GM13976 (cell line): ENCODE data around the gene DDX27.

ENCODE experiments used
- DNase-seq: peaks from one replicate; pipeline ENCODE4 v3.0.0; 2012; ENCODE audit warnings: low spot score
- CTCF ChIP-seq: IDR thresholded peaks from 2 replicates; pipeline ENCODE4 v1.5.1; 2012; ENCODE audit warnings: borderline replicate concordance, mild to moderate bottlenecking; ENCODE audit not compliant: insufficient read depth; ENCODE audit errors: extremely low read depth, missing control alignments, control extremely low read depth
- in situ Hi-C: fragments of 300-500 bp; cut with MboI; formaldehyde crosslinking; loops from one replicate; pipeline ENCODE4 v1.12.0; 2022; ENCODE audit warnings: low sequenced_read_pairs, mixed read lengths, inconsistent platforms; ENCODE audit not compliant: unreplicated experiment

The DDX27 gene

DNA sequence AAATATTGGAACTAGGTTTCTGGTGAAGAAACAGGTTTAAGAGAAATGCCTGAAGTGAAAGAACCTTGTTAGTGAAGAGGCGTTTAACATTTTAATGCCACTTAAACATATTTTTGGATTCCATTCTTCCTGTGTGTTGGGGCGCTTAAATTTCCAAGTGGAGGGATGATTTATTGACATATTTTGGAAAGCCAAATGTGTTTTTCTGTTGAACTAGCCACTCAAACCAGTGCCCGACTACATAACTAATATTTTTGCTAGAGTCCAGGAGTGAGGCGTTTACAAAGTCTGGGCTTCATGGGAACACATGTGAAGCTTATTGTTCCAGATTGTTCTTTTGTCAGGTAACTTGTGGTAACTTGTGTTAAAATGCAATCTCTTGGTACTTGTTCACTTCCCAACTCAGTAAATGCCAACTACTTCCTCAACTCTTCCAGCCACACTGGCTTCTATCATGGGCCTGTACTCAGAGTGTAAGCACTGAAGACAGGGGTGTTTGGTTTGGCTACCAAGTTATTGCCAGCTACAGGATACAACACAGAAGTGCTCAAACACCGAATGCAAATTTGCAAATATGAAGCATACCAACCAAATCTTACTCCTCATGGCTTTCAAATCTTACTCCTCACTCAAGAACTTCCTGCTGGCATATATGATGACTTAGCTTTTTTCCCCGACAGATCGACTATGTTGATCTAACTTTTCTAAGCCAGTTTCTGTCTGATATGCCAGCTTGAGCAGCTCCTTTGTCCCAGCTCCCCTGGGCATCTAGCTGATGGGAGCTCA lies 60.7 kb downstream of the DDX27 start:
- no peak for TF ChIP-seq CTCF
- in situ Hi-C loops, result no loop called here
- DNase-seq, result no peak

DNA sequence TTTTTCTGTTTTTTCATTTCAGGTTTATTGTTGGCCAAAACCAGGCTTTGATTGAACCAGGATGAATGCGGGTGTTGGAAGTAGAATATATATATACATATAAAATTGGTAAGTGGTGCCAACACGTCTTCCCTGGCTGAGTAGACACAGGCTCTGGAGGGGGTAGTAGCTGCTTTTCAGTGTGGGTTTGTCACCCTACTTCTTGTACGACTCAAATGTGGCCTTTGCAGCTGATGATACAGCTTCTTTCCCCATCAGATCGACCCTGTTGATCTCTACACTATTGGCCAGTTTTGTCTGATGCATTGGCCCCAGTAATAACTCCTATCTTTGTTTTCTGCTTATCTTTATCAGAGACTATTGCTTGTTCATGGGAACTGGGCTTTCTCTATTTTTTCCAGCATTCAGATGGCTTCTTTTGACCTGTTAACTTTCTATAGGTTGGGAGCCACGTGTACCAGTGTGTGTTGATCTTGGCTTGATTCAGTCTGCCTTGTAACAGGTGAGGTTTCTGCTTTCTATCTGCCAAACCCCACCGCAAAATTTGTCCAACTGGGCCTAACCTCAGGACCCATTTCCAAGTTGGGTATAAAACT lies 61.3 kb downstream of the DDX27 start:
- in situ Hi-C loops, result no loop called here
- TF ChIP-seq CTCF, result no peak
- DNase-seq, result no peak

DNA sequence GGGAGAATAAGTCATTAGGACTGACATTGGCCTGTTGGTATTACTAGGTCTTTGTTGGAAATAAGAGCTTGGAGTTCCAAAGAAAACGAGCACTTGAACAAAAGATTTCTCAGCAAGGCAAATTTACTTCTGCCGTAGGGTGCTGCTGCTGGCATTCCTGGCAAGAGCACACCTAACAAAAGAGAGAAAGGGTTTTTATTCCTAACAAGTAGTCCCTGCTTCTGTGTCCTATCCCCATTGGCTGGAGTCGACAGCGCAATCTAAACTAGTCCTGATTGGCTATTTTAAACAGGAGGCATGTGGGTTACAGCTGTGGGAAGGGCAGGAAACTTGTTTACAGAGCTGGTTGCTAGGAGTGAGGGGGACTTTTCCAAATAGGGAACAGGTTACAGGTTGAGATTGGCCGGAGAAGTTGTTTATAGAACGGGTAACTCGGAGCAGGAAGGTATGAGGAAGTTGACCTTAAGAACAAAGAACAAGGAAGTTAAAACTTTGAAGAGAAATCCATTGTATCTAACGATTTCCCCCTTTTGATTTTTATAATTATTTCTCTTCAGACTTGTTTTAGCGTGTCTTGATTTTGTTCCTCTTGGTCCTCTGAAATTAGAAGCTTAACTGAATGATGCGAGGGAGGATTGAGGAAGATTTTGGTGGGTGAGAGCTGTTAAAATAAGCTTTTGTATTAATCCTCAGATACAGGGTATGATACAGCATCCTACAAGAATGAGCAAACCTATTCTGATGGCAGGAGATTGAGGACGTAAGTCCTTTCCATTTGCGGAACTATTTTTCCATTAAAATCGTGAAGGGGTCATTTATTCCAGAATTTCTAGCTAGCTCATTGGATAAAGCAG lies 62.1 kb downstream of the DDX27 start:
- no peak for DNase-seq
- in situ Hi-C loops, result no loop called here

DNA sequence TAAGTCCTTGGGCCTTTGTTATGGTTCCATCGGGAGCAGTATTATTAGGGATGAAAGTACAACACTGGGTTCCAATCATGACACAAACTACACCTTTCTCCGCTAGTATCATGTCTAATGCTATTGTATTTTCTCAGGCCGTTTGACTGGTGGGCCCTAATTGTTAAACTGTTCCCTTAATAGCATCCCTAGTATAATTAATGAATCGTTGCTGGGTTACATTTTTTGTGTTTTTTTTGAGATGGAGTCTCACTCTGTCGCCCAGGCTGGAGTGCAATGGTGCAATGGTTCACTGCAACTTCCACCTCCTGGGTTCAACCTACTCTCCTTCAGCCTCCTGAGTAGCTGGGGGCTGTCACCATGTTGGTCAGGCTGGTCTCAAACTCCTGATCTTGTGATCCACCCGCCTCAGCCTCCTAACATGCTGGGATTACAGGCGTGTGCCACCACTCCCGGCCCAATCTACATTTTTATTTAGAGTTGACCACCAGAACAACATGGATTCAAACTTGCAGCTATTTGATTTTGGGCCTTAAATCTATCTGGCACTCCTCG lies 62.8 kb downstream of the DDX27 start:
- TF ChIP-seq CTCF, result no peak
- DNase-seq, result no peak
- in situ Hi-C loops, result no loop called here

More for the DNA sequence above, 62.1 kb downstream of the DDX27 start:
- TF ChIP-seq CTCF, result no peak

DNA sequence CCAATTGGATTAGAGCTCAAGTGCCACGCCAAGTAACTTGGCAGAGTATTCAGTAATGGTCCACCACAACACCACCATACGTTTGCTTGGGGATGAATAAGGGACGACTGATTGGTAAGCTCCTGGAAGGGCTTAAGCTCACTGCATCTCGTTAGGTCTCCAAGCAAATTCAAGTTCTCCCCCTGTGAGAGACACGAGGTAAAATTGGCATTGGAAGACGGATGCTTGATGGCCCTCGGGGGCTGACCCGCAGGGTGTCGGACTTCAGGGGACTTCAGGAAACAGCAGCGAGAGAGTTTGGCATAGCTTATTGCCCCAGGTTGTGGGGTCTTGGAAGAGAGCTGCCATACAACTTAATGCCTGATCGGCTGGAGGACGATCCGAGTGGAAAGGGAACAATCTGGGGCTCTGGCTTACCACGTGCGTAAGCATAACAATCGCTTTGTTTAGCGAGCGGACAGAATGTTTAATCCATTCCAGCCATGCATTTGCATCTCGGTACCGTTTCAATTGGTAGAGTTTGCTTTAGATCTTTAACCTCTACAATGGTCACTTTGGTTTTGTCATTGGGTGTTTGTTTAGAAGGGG lies 63.5 kb downstream of the DDX27 start:
- in situ Hi-C loops, result no loop called here
- TF ChIP-seq CTCF, result no peak
- no peak for DNase-seq

- TF ChIP-seq CTCF, result no peak
- in situ Hi-C loops, result no loop called here
- DNase-seq, result no peak
These were observed 64.0 kb downstream of the DDX27 start for GRCh38 chr20:49283176-49283702.
